ENCODE results near the gene ASCL5.

ASCL5 gene

DNA sequence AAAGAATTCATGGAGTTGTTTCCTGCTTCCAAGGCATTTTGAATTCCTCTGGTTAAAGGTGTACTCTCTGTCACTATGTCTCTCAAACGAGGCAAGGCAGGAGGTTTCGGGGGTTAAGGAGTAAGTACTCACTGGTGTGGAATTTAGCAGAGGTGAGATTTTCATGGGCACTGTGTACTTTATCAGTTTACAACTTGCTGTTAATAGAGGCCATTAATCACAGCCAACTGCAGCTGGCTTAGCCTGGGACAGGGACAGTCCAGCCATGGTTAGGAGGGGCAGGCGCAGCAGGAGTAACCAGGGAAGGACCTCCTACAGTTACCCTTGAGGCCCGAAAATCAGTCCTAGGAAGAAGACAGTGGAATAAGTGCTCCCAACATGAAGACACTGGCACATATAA is 45.3 kb upstream of the ASCL5 start:
- no peaks in the 10 kb centered on the region for H3K27me3 ChIP-seq (ENCODE audit: insufficient read depth, low read length)
- WGBS (ENCODE audit: extremely low coverage, insufficient coverage, insufficient read length): no CpG with 5 or more reads among the region's 4 CpGs
- no peaks in the 10 kb centered on the region for H3K36me3 ChIP-seq (ENCODE audit: control insufficient read depth in 1 of 2, insufficient read depth in 2 of 2, low read length in 2 of 2)
- DNase-seq: no peak
- peaks cover 17 to 26% of the 10 kb centered on the region in 2 experiments for H3K4me1 ChIP-seq (ENCODE audit: control insufficient read depth in 1 of 2, insufficient read depth in 2 of 2, low read length in 2 of 2)
- peak overlapping the region; percentile 86 for H3K27ac ChIP-seq (ENCODE audit: low read depth, low read length)
- H3K79me1 ChIP-seq (ENCODE audit: low read length): peaks cover 28% of the 10 kb centered on the region
- H3K9me3 ChIP-seq (ENCODE audit: insufficient read depth, low read depth, low read length): no peaks in the 10 kb centered on the region
- no peak overlapping the region for H4K12ac ChIP-seq (ENCODE audit: low read depth, low read length)
- H3K4ac ChIP-seq (ENCODE audit: low read depth, low read length): no peak overlapping the region
- peak overlapping the region; percentile 75 for H4K91ac ChIP-seq (ENCODE audit: low read depth, low read length)
- peaks cover 7% of the 10 kb centered on the region for H3K79me2 ChIP-seq (ENCODE audit: control insufficient read depth, insufficient read depth, low read length, poor library complexity)
- H2AK5ac ChIP-seq (ENCODE audit: low read length): peak overlapping the region; percentile 64
- H2AFZ ChIP-seq (ENCODE audit: insufficient read depth, low read length, poor library complexity): no peak overlapping the region
- H2BK120ac ChIP-seq (ENCODE audit: insufficient read depth, low read length, poor library complexity): peak overlapping the region; percentile 92
- peak overlapping the region; percentile 64 for H3K14ac ChIP-seq (ENCODE audit: low read length)
- no peak overlapping the region for H3K4me3 ChIP-seq (ENCODE audit: low read depth, low read length)
- peak overlapping the region; percentile 33 for H4K8ac ChIP-seq (ENCODE audit: low read depth, low read length)
- H3K18ac ChIP-seq (ENCODE audit: low read length): peak overlapping the region; percentile 56
- peak overlapping the region; percentile 10 for H2BK5ac ChIP-seq (ENCODE audit: low read depth, low read length, poor library complexity)
- H3K9ac ChIP-seq (ENCODE audit: low read length): no peak overlapping the region
- H2BK12ac ChIP-seq (ENCODE audit: low read length): peak overlapping the region; percentile 95
- no peak overlapping the region for H3K23ac ChIP-seq (ENCODE audit: low read length)
- peak overlapping the region; percentile 5 for H3K4me2 ChIP-seq (ENCODE audit: low read length)

DNA sequence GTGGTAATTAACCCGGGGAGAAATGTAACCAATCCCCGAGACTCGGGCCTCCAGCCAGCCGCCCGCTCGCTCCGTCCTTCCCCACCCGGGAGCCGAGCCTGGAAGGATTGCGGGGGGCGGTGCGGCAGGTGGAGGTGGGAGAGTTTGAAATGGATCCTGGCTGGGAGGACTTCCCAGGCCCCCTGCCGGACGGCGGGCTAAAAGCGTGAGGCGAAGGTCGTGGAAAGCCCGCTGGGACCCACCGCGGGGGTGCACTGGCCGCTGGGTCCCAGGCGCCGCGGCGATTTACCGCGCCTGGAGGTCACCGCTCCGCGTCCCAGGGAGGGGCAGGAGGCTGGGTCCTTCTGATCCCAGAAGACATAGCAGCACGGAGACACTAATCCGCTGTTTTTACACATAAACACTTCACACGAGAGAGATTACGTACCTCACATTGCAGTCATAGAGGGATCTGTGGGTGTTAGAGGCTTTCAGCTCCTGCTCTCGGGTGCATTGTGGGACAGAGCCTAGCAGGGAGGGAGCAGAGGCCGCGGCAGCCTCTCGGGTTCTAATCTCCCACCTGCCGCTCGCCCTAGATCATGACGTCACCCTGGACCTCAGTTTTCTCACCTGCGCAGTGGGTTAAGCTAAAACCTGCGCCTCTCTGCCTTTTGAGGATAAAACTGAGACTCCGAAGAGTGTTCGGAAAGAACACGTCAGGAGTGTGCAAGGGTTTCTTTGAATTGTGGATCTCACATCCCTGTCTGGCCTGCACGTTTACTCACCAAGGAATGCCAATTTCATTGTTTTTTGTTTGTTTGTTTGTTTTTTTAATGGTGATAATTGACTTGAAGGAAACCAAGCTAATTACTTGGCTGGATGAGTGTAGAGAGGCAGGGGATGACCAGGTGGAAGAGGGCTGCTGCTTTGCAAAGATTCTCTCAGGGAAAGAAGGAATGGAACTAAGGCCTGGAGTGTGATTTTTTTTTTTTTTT is 44.4 kb upstream of the ASCL5 start:
- Histone ChIP-seq H3K4me1 (ENCODE audit: control insufficient read depth in 1 of 2, insufficient read depth in 2 of 2, low read length in 2 of 2) (peaks cover 17 to 29% of the 10 kb centered on the region in 2 experiments), H3K18ac (ENCODE audit: low read length) (peak overlapping the region; percentile 9), H3K4me3 (ENCODE audit: low read depth, low read length) (peak overlapping the region; percentile 34), H3K23ac (ENCODE audit: low read length) (no peak overlapping the region), H2BK12ac (ENCODE audit: low read length) (peak overlapping the region; percentile 52), H3K14ac (ENCODE audit: low read length) (peak overlapping the region; percentile 79), H2BK120ac (ENCODE audit: insufficient read depth, low read length, poor library complexity) (peak overlapping the region; percentile 82), H4K8ac (ENCODE audit: low read depth, low read length) (peak overlapping the region; percentile 9), H2AK5ac (ENCODE audit: low read length) (no peak overlapping the region), H2AFZ (ENCODE audit: insufficient read depth, low read length, poor library complexity) (peak overlapping the region; percentile 12), H2BK5ac (ENCODE audit: low read depth, low read length, poor library complexity) (peak overlapping the region; percentile 63), H3K27ac (ENCODE audit: low read depth, low read length) (peak overlapping the region; percentile 86), H4K12ac (ENCODE audit: low read depth, low read length) (no peak overlapping the region), H3K9me3 (ENCODE audit: insufficient read depth, low read depth, low read length) (no peaks in the 10 kb centered on the region), H3K27me3 (ENCODE audit: insufficient read depth, low read length) (no peaks in the 10 kb centered on the region), H3K36me3 (ENCODE audit: control insufficient read depth in 1 of 2, insufficient read depth in 2 of 2, low read length in 2 of 2) (no peaks in the 10 kb centered on the region), H3K4ac (ENCODE audit: low read depth, low read length) (peak overlapping the region; percentile 35), H3K4me2 (ENCODE audit: low read length) (peak overlapping the region; percentile 67), H3K9ac (ENCODE audit: low read length) (peak overlapping the region; percentile 39), H3K79me2 (ENCODE audit: control insufficient read depth, insufficient read depth, low read length, poor library complexity) (peaks cover 7% of the 10 kb centered on the region), H4K91ac (ENCODE audit: low read depth, low read length) (peak overlapping the region; percentile 88), H3K79me1 (ENCODE audit: low read length) (peaks cover 32% of the 10 kb centered on the region)
- DNase-seq: no peak
- WGBS (ENCODE audit: extremely low coverage, insufficient coverage, insufficient read length): no CpG with 5 or more reads among the region's 48 CpGs

GRCh38 chr1:201170533-201171062 is 43.6 kb upstream of the ASCL5 start:
- H4K12ac ChIP-seq (ENCODE audit: low read depth, low read length): no peak overlapping the region
- WGBS (ENCODE audit: extremely low coverage, insufficient coverage, insufficient read length): no CpG with 5 or more reads among the region's 26 CpGs
- peaks cover 7% of the 10 kb centered on the region for H3K79me2 ChIP-seq (ENCODE audit: control insufficient read depth, insufficient read depth, low read length, poor library complexity)
- H3K9ac ChIP-seq (ENCODE audit: low read length): no peak overlapping the region
- no peak overlapping the region for H3K4ac ChIP-seq (ENCODE audit: low read depth, low read length)
- H4K91ac ChIP-seq (ENCODE audit: low read depth, low read length): peak overlapping the region; percentile 88
- H3K18ac ChIP-seq (ENCODE audit: low read length): no peak overlapping the region
- no peak overlapping the region for H3K14ac ChIP-seq (ENCODE audit: low read length)
- no peaks in the 10 kb centered on the region for H3K36me3 ChIP-seq (ENCODE audit: control insufficient read depth in 1 of 2, insufficient read depth in 2 of 2, low read length in 2 of 2)
- peak overlapping the region; percentile 67 for H3K4me2 ChIP-seq (ENCODE audit: low read length)
- H3K27me3 ChIP-seq (ENCODE audit: insufficient read depth, low read length): no peaks in the 10 kb centered on the region
- H3K4me1 ChIP-seq (ENCODE audit: control insufficient read depth in 1 of 2, insufficient read depth in 2 of 2, low read length in 2 of 2): peaks cover 17 to 29% of the 10 kb centered on the region in 2 experiments
- H3K23ac ChIP-seq (ENCODE audit: low read length): no peak overlapping the region
- peak overlapping the region; percentile 63 for H2BK5ac ChIP-seq (ENCODE audit: low read depth, low read length, poor library complexity)
- no peaks in the 10 kb centered on the region for H3K9me3 ChIP-seq (ENCODE audit: insufficient read depth, low read depth, low read length)
- peaks cover 32% of the 10 kb centered on the region for H3K79me1 ChIP-seq (ENCODE audit: low read length)
- no peak overlapping the region for H2AK5ac ChIP-seq (ENCODE audit: low read length)
- no peak overlapping the region for H3K4me3 ChIP-seq (ENCODE audit: low read depth, low read length)
- peak overlapping the region; percentile 12 for H2AFZ ChIP-seq (ENCODE audit: insufficient read depth, low read length, poor library complexity)
- DNase-seq: peak; percentile 99 to 100
- peak overlapping the region; percentile 86 for H3K27ac ChIP-seq (ENCODE audit: low read depth, low read length)
- peak overlapping the region; percentile 82 for H2BK120ac ChIP-seq (ENCODE audit: insufficient read depth, low read length, poor library complexity)
- no peak overlapping the region for H2BK12ac ChIP-seq (ENCODE audit: low read length)
- H4K8ac ChIP-seq (ENCODE audit: low read depth, low read length): no peak overlapping the region

DNA sequence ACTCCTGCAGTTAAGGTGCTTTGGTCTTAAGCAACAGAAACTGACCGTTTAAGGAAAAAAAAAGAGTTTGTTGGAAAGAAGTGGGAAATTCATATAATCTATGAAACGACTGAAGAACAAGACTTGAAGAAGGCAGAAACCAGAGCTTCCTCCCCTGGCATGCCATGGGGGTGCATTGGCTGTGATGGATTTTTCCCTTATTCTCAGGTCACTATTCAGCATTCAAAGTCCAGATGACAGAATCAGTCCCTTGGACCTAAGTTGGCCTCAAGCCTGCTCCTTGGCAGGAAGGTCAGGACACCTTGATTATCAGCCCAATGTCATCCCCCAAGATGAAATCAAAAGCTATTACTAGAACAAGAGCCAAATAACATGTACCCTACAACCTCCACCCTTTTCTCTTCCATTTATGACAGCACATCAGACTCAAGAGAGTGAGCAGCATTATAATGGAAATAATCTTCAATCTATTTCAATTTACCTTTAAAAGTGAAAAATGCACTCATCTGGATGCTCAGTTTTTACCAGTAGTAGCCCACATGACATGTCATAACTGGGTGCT is 43.1 kb upstream of the ASCL5 start:
- H3K14ac ChIP-seq (ENCODE audit: low read length): peak overlapping the region; percentile 50
- no peak overlapping the region for H3K18ac ChIP-seq (ENCODE audit: low read length)
- H3K23ac ChIP-seq (ENCODE audit: low read length): no peak overlapping the region
- H2BK12ac ChIP-seq (ENCODE audit: low read length): peak overlapping the region; percentile 39
- H2BK120ac ChIP-seq (ENCODE audit: insufficient read depth, low read length, poor library complexity): peak overlapping the region; percentile 87
- peak overlapping the region; percentile 4 for H3K4me2 ChIP-seq (ENCODE audit: low read length)
- H3K9ac ChIP-seq (ENCODE audit: low read length): no peak overlapping the region
- H4K12ac ChIP-seq (ENCODE audit: low read depth, low read length): no peak overlapping the region
- H3K4ac ChIP-seq (ENCODE audit: low read depth, low read length): no peak overlapping the region
- no CpG with 5 or more reads among the region's 2 CpGs for WGBS (ENCODE audit: extremely low coverage, insufficient coverage, insufficient read length)
- no peak overlapping the region for H3K4me3 ChIP-seq (ENCODE audit: low read depth, low read length)
- peak overlapping the region; percentile 15 for H4K8ac ChIP-seq (ENCODE audit: low read depth, low read length)
- peak overlapping the region; percentile 88 for H2BK5ac ChIP-seq (ENCODE audit: low read depth, low read length, poor library complexity)
- H2AFZ ChIP-seq (ENCODE audit: insufficient read depth, low read length, poor library complexity): no peak overlapping the region
- H3K27ac ChIP-seq (ENCODE audit: low read depth, low read length): peak overlapping the region; percentile 77
- H4K91ac ChIP-seq (ENCODE audit: low read depth, low read length): peak overlapping the region; percentile 81
- peak overlapping the region; percentile 23 for H2AK5ac ChIP-seq (ENCODE audit: low read length)
- H3K79me2 ChIP-seq (ENCODE audit: control insufficient read depth, insufficient read depth, low read length, poor library complexity): peaks cover 7% of the 10 kb centered on the region
- DNase-seq: peak in 1 of 2 donors; percentile 12
- no peaks in the 10 kb centered on the region for H3K9me3 ChIP-seq (ENCODE audit: insufficient read depth, low read depth, low read length)
- H3K4me1 ChIP-seq (ENCODE audit: control insufficient read depth in 1 of 2, insufficient read depth in 2 of 2, low read length in 2 of 2): peaks cover 17 to 29% of the 10 kb centered on the region in 2 experiments
- peaks cover 32% of the 10 kb centered on the region for H3K79me1 ChIP-seq (ENCODE audit: low read length)
- H3K27me3 ChIP-seq (ENCODE audit: insufficient read depth, low read length): no peaks in the 10 kb centered on the region
- no peaks in the 10 kb centered on the region for H3K36me3 ChIP-seq (ENCODE audit: control insufficient read depth in 1 of 2, insufficient read depth in 2 of 2, low read length in 2 of 2)
